Measurements from ENCODE around the gene RGS12. TPM values are rescaled to one million over a fixed set of nuclear protein-coding genes. Genes with fewer than 3 reads are reported as not detected.
A peak's percentile ranks its signal among the peaks of the same experiment; 100 is the strongest.

RGS12 gene
- total and polyA plus RNA-seq, 10 donors = 7.5 to 36.2 (median 20.1) TPM

DNA sequence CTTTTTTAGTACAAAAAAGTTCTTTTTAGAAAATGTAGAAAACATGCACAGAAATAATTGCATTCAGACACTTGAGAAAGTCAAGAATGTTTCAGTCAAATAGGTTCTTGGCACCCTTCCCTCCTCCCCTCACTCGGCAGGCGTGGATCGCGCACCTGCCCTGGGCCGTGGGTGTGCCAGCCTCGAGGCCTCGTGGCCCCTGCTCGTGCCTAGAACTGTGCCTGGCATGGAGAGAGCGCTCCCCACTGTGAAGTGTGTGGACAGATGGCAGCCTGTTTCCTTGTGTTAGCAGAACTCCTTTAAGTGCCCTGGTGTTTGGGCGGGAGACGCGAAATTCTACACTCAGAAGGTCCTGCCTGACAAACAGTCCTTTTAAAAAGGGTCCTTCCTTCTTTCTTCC is 14.7 kb downstream of the RGS12 start:
- Histone ChIP-seq H3K9me3 (no peaks in the 10 kb centered on the region), H3K27ac (no peak overlapping the region), H3K36me3 (no peaks in the 10 kb centered on the region), H3K4me3 (no peak overlapping the region), H3K27me3 (replicated peaks in 1 of 7) (no peaks in the 10 kb centered on the region), H3K4me1 (peaks cover under 1 to 55% (median 42%) of the 10 kb centered on the region in 6 donors)
- peak; percentile 35 for DNase-seq
- intact Hi-C loops (cut with DNase I; ENCODE audit: low total_unique reads) = no loop called here
- TF ChIP-seq POLR2A (IDR thresholded peaks at IDR 0.05) = no peak
- no peak for TF ChIP-seq CTCF (IDR thresholded peaks at IDR 0.05 in 8 of 11, conservative IDR thresholded peaks at IDR 0.05 in 3 of 11)
- no peak for TF ChIP-seq POLR2AphosphoS5 (IDR thresholded peaks at IDR 0.05)
- 76 to 93% (median 85%) methylated on average over 12 of the region's 12 CpGs for WGBS, 5 donors

DNA sequence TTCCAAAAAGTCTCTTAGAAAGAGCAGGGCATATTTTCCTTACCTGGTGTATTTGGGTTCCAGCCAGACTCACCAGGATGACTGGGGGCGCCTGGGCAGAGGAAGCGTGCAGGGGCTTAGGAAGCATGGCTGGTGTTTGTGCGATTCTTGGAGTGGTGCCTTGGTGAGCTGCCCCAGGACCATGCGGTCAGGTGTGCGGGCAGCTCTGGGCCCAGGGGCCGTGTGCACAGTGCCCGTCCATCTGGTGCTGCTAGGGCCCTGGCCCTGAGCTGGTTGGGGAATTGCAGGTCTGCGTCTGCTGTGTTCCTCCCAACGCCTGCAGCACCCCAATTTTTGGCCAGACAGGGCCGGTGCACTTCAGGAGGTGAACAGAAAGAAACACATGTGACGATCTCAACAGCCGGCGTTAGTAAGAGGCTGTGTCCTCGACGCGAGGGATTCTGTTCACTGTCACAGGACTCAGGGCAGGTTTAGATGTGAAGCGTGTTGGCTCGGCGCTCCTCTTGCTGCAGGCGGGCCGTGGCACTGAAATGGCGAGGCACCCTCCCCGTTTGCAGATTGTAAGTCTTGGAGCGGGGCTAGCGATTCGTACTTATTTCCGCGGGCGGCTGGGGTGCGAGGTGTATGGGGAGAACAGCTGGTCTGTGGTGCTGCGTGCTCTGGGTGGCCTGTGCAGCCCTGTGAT is 15.2 kb downstream of the RGS12 start:
- Histone ChIP-seq H3K27ac (no peak overlapping the region), H3K27me3 (replicated peaks in 1 of 7) (no peaks in the 10 kb centered on the region), H3K9me3 (no peaks in the 10 kb centered on the region), H3K4me3 (no peak overlapping the region), H3K36me3 (no peaks in the 10 kb centered on the region), H3K4me1 (peaks cover 0 to 50% (median 37%) of the 10 kb centered on the region in 6 donors)
- intact Hi-C loops (cut with DNase I; ENCODE audit: low total_unique reads) = no loop called here
- 90 to 95% (median 91%) methylated on average over 28 to 31 of the region's 31 CpGs for WGBS, 5 donors
- TF ChIP-seq POLR2A (IDR thresholded peaks at IDR 0.05) (no peak), POLR2AphosphoS5 (IDR thresholded peaks at IDR 0.05) (no peak), CTCF (IDR thresholded peaks at IDR 0.05 in 8 of 11, conservative IDR thresholded peaks at IDR 0.05 in 3 of 11) (no peak)
- peak; percentile 58 for DNase-seq

DNA sequence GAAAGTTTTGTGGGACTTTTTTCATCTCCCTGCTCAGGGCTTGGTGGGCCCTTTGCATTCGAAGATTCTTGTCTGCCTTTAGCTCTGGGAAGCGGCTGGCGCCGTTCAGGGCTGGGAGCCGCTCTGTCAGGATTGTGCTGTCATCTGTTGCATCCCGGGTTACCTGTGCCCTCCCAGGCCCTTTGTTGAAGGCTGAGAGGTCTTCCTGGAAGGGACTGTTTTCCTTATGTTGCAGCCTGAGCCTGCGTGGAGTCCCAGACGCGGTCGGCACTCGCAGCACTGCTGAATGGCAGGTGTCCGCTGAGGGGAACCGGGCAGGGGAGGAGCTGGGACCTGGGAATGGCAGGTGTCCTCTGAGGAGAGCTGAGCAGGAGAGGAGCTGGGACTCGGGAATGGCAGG is 15.9 kb downstream of the RGS12 start:
- 85 to 92% (median 89%) methylated on average over 13 to 14 of the region's 14 CpGs for WGBS, 5 donors
- DNase-seq = peak; percentile 47

More for the DNA sequence above, 15.9 kb downstream of the RGS12 start:
- Histone ChIP-seq H3K27me3 (replicated peaks in 1 of 7) (no peaks in the 10 kb centered on the region), H3K27ac (no peak overlapping the region), H3K9me3 (no peaks in the 10 kb centered on the region), H3K4me3 (no peak overlapping the region), H3K36me3 (no peaks in the 10 kb centered on the region), H3K4me1 (peaks cover 0 to 43% (median 31%) of the 10 kb centered on the region in 6 donors)
- intact Hi-C loops (cut with DNase I; ENCODE audit: low total_unique reads) = no loop called here
- TF ChIP-seq POLR2A (IDR thresholded peaks at IDR 0.05) (no peak), CTCF (IDR thresholded peaks at IDR 0.05 in 8 of 11, conservative IDR thresholded peaks at IDR 0.05 in 3 of 11) (no peak), POLR2AphosphoS5 (IDR thresholded peaks at IDR 0.05) (no peak)

All from spleen (tissue), 11 donors.